Left ventricle myocardium superior (tissue), 1 donor: ENCODE data around the gene DISP3. TPM values are rescaled to one million over a fixed set of nuclear protein-coding genes. Genes with fewer than 3 reads are reported as not detected.

Source experiments
- ATAC-seq: fragments of 200-7000 bp; cut with Tn5 transposase; one replicate; pipeline ENCODE4 v1.9.1; 2020; ENCODE audit warnings: mild to moderate bottlenecking, moderate library complexity
- DNase-seq: peaks from one replicate; pipeline ENCODE4 v3.0.0-alpha.2; 2020
- intact Hi-C: fragments of 100-400 bp; cut with micrococcal nuclease; formaldehyde crosslinking; loops from one replicate; pipeline ENCODE4 v1.11.0; 2022
- total RNA-seq: library from RNA; stranded (reverse); fragmentation: NEBNext Ultra II Directional; extraction: Animal tissue kit (Norgen Biotek cat#: 25700); gene quantifications from one replicate; pipeline ENCODE4 v1.2.1, GENCODE V29; 2021
- donor health status: DM: no; HTN: yes; CAD: no; lungs with severe emphysema.

Gene DISP3
- total RNA-seq, 1 donor from 2014 or later = 0.12 TPM

DNA sequence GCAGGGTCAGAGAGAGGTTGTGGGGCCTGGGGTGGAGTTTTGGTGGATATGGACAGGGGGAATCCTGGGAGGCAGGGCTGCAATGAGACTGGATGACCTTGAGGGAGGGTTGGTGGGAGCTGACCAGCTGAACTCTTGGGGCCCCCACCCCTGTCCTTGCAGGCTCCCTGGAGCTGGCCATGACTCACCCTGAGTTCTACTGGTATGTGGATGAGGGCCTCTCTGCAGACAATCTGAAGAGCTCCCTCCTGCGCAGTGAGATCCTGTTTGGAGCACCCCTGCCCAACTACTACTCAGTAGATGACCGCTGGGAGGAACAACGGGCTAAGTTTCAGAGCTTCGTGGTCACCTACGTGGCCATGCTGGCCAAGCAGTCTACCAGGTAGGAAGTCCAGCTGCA lies 23.6 kb downstream of the DISP3 start:
- ATAC-seq (no peak), DNase-seq (no peak)
- intact Hi-C loops = no loop called here

DNA sequence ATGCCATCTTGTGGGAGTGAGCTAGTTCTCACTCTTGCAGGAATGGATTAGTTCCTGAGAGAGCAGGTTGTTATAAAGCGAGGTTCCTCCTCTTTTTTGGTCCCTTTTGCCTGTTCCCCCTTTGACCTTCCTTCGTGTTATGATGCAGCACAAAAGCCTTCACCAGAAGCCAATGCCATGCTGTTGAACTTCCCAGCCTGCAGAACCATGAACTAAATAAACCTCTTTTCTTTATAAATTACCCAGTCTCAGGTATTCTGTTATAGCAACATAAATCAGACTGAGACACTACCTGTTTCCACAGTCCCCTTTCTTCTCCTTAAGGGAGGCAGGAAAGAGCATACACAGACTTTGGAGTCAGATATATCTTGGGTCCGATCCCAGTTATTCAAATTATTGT lies 25.6 kb downstream of the DISP3 start:
- DNase-seq (no peak), ATAC-seq (no peak)

DNA sequence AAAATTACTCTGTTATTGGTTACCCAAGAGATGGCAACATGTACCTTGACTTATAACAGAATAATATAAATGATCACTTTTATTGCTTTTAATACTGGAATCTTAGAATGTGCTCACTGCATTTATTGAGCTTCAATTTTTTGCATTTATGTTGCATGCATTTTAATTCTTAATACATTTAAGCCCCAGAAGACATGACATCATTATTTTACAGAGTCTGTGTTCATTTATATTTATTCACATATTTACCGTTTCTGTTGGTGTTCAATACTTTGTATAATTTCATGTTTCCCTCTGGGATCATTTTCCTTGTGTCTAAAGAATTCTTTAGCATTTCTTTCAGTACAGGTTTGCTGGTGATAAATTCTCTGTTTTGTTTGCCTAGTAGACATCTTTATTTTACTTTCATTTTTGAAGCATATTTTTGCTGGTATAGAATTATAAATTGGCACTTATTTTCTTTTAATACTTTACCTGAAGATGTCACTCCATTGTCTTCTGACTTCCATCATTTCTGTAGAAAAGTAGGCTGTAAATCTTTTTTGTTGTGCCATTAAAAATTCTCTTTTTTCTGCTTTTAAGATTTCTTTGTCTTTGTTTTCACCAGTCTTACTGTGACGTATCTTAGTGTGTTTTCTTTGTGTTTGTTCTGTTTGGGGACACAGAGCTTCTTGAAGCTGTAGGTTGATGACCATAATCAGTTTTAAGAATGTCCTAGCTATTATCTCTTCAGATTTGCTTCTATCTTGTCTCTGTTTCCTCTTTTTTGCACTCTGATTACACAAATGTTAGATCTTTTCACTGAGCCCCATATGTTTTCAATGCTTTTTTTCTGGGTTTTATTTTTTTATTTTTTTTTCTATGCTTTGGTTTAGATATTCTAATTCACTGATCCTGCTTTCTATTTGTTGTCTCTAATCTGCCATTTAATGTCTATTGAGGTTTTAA lies 26.9 kb downstream of the DISP3 start:
- intact Hi-C loops = no loop called here
- ATAC-seq = no peak
- no peak for DNase-seq

More for the DNA sequence above, 25.6 kb downstream of the DISP3 start:
- intact Hi-C loops = no loop called here

DNA sequence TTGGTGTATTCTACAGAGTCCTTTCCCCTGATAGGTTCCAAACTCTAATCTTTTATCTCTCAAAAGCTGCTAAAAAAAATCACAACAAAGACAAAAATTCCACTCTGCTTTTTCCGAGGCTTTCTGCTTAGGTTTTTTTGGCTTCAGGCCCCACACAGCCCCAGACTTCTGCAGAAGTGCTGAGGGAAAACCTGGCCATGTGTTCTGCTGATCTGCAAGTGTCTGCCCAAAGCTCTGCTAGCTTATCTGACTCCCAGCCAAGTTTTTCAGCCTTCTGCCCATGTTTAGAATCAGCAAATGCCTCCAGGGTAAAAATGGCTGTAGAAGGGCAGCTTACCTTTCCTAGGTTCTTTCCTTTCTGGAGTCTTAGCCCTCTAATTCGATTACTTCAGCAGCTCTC lies 28.4 kb downstream of the DISP3 start:
- intact Hi-C loops = no loop called here
- ATAC-seq (no peak), DNase-seq (no peak)

DNA sequence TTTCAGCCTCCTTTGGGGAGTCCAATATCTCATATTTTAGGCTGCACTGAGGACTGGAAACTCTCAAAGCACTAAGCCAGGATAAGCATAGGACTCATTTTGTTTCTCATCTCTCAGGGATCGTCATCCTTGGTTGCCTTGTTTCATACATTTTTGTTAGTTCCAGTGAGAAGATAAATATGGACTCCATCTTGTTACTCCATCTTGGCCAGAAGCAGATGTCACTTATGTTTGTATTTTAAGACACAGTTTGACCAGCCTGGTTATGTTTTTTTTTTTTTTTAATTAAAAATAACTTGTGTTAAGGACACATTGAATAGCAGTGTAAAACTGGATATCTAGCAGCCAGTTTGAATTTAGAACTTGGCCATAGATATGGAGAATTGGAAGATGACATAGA lies 34.7 kb downstream of the DISP3 start:
- ATAC-seq = no peak
- no peak for DNase-seq
- intact Hi-C loops = no loop called here

GRCh38 chr1:11514366-11514765 lies 35.4 kb downstream of the DISP3 start:
- ATAC-seq (no peak), DNase-seq (no peak)
- intact Hi-C loops = no loop called here

GRCh38 chr1:11515368-11516300 lies 36.7 kb downstream of the DISP3 start:
- ATAC-seq = no peak
- intact Hi-C loops = no loop called here
- no peak for DNase-seq

DNA sequence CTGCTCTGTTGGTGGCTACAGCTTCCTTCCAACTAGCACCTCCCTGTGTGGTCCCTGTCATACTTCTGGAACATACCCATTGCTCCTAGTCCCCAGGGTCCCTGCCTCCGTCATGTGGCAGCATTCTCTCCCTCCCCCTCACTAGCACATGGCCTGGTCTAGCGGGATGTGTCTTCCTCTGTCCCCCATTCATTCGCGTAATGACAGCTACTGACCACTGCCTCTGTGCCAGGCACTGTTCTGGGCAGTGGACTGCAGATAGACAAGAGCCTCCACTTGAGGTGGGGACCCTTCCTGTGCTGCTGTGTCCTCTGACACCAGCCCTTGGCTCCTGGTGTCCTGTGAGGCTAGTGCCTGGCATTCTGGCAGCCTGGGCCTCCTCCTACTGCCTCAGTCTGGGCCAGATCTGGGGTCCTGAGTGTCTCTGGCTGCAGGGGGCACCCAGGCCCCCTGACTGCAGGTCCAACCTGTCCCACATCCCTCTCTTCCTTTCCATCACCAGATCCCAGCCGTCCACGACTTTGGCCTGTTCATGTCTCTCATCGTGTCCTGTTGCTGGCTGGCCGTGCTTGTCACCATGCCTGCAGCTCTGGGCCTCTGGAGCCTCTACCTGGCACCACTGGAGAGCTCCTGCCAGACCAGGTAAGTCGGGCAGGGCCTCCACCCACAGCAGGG lies 38.1 kb downstream of the DISP3 start:
- intact Hi-C loops = no loop called here
- DNase-seq = no peak
- no peak for ATAC-seq

- DNase-seq (no peak), ATAC-seq (no peak)
- intact Hi-C loops = no loop called here
Observed at GRCh38 chr1:11518016-11518701, 39.2 kb downstream of the DISP3 start.

GRCh38 chr1:11518791-11519628 lies 40.1 kb downstream of the DISP3 start:
- no peak for DNase-seq
- intact Hi-C loops = no loop called here
- ATAC-seq = no peak

DNA sequence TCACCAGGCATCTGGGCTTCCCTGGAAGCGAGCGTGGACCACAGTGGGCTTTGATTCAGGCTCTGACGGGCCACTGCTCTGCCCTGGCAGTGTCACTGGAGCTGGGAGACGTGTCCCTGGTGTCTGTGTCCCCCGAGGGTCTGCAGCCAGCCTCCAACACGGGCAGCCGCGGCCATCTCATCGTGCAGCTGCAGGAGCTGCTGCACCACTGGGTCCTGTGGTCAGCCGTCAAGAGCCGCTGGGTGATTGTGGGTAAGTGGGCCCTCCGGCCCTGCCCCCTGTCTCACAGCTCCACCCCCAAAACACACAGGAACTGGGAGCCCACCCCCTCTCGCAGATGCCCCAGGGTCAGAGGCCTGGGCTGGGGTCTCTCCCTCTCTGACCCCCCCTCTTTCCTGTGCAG lies 40.7 kb downstream of the DISP3 start:
- intact Hi-C loops = no loop called here

DNA sequence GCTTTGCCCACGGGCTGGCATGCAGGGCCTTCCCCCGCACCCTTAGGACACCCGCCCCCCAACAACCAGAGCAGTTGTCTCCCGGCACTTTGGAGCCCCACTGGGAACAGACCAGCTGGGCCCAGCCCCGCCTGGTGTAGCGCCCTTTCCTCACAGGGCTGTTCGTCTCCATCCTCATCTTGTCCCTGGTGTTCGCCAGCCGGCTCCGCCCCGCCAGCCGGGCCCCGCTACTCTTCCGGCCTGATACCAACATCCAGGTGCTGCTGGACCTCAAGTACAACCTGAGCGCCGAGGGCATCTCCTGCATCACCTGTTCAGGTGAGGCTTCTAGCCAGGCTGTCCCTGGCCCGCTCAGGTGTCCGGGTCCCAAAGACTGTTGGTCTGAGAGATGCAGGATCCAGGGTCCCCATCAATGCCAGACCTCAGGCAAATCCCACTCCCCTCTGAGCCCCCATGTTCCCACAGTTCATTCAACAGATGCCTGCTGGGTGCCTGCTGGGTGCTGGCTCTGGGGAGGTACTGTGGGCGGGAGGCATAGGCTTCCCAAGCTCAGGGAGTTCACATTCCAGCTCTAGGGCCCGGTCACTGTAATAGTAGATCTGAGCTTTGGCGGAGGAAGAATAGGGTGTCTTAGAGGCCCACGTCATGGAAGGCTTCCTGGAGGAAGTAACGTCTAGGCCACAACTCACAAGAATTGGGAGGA lies 41.7 kb downstream of the DISP3 start:
- DNase-seq = no peak
- intact Hi-C loops = no loop called here
- ATAC-seq = no peak

More for the DNA sequence above, 40.7 kb downstream of the DISP3 start:
- ATAC-seq (no peak), DNase-seq (no peak)

DNA sequence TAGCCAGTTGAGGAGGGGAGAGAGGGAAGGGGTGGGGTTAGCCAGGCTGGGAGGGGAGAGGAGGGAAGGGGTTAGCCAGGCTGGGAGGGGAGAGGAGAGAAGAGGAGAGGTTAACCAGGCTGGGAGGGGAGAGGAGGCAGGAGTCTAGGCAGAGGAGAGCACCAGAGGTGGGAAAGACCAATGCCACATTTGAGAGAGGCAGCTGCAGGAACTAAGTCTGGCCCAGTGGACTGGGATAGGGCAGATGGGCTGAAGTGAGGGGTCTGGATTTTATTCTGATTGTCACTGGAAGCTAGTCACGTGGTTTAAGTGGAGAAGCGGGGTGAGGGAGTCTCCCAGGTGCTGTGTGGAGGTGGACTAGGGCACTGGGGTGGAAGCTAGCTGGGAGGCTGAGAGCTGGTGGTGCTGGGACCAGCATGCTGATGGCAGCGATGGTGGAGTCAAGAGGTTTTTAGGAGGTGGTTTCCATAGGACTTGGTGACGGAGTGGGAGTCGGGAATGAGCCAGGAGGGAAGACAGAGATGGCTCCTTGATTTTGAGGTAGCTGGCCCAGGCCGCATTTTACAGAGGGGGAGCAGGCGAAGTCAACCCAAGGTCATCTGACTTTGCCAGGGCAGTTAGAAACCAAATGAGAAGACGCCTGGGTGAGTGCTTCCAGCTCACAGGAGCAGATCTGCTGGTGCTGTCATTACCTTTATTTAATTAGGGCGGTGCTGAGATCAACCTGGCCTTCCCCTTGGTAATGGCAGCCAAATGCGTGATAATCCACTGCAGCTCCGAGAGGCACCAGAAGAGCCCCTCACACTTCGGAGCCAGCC lies 42.8 kb downstream of the DISP3 start:
- no peak for DNase-seq
- intact Hi-C loops = no loop called here
- ATAC-seq = no peak

- ATAC-seq = no peak
- DNase-seq = no peak
Observed at GRCh38 chr1:11522400-11523235, 43.7 kb downstream of the DISP3 start.

GRCh38 chr1:11523261-11523660 lies 44.3 kb downstream of the DISP3 start:
- no peak for ATAC-seq
- intact Hi-C loops = no loop called here

More at GRCh38 chr1:11522400-11523235, 43.7 kb downstream of the DISP3 start:
- intact Hi-C loops = no loop called here

More at GRCh38 chr1:11523261-11523660, 44.3 kb downstream of the DISP3 start:
- no peak for DNase-seq
